Thyroid gland (tissue), 4 donors: Measurements from ENCODE around the gene SDHA. TPM values are rescaled to one million over a fixed set of nuclear protein-coding genes. Genes with fewer than 3 reads are reported as not detected.
"Not testable (repeated sequence)": the region's sequence is repeated elsewhere in the genome, so short reads cannot be mapped to it uniquely, and the experiment has no call there.

Source experiments
- DNase-seq, 2 donors: peaks; one replicate each; pipeline ENCODE4 v3.0.0-alpha.2; 2019
- H3K27ac ChIP-seq, 3 donors: fragments of 200-600 bp; sonication (generic); 1 replicate in 2 of 3; 2 replicates in 1 of 3; pipeline ENCODE4 v1.5.1; 2016 to 2019; ENCODE audit warnings: mild to moderate bottlenecking in 1 of 3, moderate library complexity in 1 of 3
- H3K27me3 ChIP-seq: fragments of 200-600 bp; sonication (generic); one replicate; pipeline ENCODE4 v1.5.1; 2019
- H3K36me3 ChIP-seq, 2 donors: fragments of 200-600 bp; sonication (generic); one replicate each; pipeline ENCODE4 v1.5.1; 2016 to 2019
- H3K4me1 ChIP-seq, 2 donors: fragments of 200-600 bp; sonication (generic); one replicate each; pipeline ENCODE4 v1.5.1; 2017 to 2019
- H3K4me3 ChIP-seq, 3 donors: fragments of 200-600 bp; sonication (generic); replicated peaks in 1 of 3; 1 replicate in 2 of 3; 2 replicates in 1 of 3; pipeline ENCODE4 v1.5.1; 2016; ENCODE audit warnings: mild to moderate bottlenecking in 1 of 3
- H3K9me3 ChIP-seq: fragments of 200-600 bp; sonication (generic); one replicate; pipeline ENCODE4 v1.5.1; 2017
- POLR2A ChIP-seq, 2 donors: fragments of 450-650 bp; IDR thresholded peaks; one replicate each; pipeline ENCODE4 v1.6.1; 2017; ENCODE audit warnings: antibody characterized with exemption in 2 of 2, mild to moderate bottlenecking in 2 of 2, moderate library complexity in 1 of 2
- WGBS, 2 donors: methylation state at CpG; one replicate each; pipeline ENCODE4 v1.1.5; 2017; 5-methylcytosine and 5-hydroxymethylcytosine counted together
- intact Hi-C: fragments of 100-400 bp; cut with DNase I; formaldehyde crosslinking; loops from one replicate; pipeline ENCODE4 v1.15.1; 2023
- total RNA-seq, 4 donors: library from RNA; depleted of rRNA; stranded (reverse); fragments of >200 nt; gene quantifications; one replicate each; pipeline ENCODE4 v1.2.3, GENCODE V29; 2016
- TF ChIP-seq, protein P1 (sequence below), 6 experiments: fragments of 200-600 bp in 3 of 6; fragments of 450-650 bp in 3 of 6; sonication (generic) in 3 of 6; IDR thresholded peaks; one replicate each; pipeline ENCODE4 v1.5.1; 2016 to 2019; ENCODE audit warnings: antibody characterized with exemption in 6 of 6, mild to moderate bottlenecking in 2 of 6, inconsistent platforms in 1 of 6, moderate library complexity in 1 of 6

SDHA gene
- total RNA-seq, 4 donors from 2014 or later: 86.9 to 102 (median 92.2) TPM

DNA sequence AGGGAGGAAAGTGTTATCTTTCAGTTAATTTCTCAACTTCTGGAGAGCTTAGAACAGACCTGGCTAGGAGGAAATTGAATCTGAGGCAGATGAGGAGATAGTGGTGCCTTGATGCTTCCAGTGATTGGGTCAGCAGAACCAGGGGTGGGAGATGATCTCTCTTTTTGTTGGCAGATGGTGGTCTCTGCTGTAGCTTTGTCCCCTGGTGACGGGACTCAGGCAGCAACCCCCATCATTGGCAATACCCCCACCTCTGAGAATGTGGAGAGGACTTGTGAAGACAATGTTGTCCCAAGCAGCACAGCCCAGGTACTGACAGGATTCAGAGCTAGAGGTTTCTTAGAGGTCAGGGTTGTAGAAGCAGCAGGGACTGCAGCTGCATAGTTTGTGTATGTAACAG lies 49.6 kb downstream of the SDHA start:
- Histone ChIP-seq H3K4me3 (no peak overlapping the region), H3K4me1 (peaks cover 12 to 15% of the 10 kb centered on the region in 2 donors), H3K27ac (no peak overlapping the region), H3K27me3 (no peaks in the 10 kb centered on the region), H3K9me3 (no peaks in the 10 kb centered on the region), H3K36me3 (no peaks in the 10 kb centered on the region)
- no peak for TF ChIP-seq POLR2A (IDR thresholded peaks at IDR 0.05)
- TF ChIP-seq, protein P1, sequence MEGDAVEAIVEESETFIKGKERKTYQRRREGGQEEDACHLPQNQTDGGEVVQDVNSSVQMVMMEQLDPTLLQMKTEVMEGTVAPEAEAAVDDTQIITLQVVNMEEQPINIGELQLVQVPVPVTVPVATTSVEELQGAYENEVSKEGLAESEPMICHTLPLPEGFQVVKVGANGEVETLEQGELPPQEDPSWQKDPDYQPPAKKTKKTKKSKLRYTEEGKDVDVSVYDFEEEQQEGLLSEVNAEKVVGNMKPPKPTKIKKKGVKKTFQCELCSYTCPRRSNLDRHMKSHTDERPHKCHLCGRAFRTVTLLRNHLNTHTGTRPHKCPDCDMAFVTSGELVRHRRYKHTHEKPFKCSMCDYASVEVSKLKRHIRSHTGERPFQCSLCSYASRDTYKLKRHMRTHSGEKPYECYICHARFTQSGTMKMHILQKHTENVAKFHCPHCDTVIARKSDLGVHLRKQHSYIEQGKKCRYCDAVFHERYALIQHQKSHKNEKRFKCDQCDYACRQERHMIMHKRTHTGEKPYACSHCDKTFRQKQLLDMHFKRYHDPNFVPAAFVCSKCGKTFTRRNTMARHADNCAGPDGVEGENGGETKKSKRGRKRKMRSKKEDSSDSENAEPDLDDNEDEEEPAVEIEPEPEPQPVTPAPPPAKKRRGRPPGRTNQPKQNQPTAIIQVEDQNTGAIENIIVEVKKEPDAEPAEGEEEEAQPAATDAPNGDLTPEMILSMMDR (IDR thresholded peaks at IDR 0.05): no peak
- intact Hi-C loops: no loop called here
- WGBS, 2 donors: 71 to 87% methylated on average over 1 of the region's 1 CpG
- no peak for DNase-seq

DNA sequence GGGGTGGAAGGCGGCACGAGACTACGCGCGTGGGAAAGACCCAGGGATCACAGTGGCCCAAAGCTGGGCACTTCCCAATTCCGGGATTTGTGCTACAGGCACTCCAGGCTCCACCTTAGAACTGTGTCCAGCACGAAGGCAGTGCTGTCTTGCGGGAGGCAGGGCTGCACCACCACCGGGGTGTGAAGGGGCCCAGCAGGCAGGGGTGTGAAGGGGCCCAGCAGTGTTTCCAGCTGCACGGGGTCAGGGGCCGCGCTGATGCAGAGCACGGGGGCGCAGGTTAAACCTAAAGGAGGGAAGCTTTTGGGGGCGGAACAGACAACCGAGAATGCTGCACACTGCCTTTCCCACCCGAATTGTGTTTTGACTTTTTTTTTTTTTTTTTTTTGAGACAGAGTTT lies 52.2 kb downstream of the SDHA start:
- 62 to 72% methylated on average over 17 of the region's 17 CpGs for WGBS, 2 donors
- intact Hi-C loops: no loop called here
- Histone ChIP-seq H3K4me1 (peaks cover 0 to 7% of the 10 kb centered on the region in 2 donors), H3K27ac (peak overlapping the region in 1 of 3 donors; percentile 81), H3K36me3 (peaks cover 0 to 3% of the 10 kb centered on the region in 2 donors), H3K27me3 (no peaks in the 10 kb centered on the region), H3K9me3 (no peaks in the 10 kb centered on the region), H3K4me3 (no peak overlapping the region)
- DNase-seq: peak in 1 of 2 donors; percentile 13
- TF ChIP-seq POLR2A (IDR thresholded peaks at IDR 0.05): no peak
- TF ChIP-seq, protein P1 (IDR thresholded peaks at IDR 0.05): no peak

DNA sequence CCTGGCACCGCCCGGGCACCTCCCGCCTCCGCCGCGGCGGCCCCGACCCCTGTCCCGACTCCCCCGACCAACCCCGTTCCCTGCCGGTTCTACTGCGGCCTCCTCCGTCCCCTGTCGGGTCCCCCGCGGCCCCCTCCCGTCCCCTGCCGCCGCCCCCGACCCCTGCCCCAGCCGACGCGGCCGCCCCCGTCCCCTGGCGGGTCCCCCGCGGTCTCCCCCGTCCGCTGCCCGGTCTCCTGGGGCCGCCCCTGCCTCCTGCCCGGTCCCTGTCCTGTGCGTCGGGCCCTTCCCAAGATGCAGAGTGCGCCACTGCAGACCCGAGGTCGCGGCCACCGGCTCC lies 53.7 kb downstream of the SDHA start:
- H3K4me3 ChIP-seq: peak overlapping the region; percentile 51 to 94 (median 89)
- DNase-seq, H3K4me1 ChIP-seq, intact Hi-C loops, H3K9me3 ChIP-seq, H3K36me3 ChIP-seq, H3K27me3 ChIP-seq: not testable (repeated sequence)
- H3K27ac ChIP-seq: peak overlapping the region in 2 of 3 donors; percentile 83 to 84
- 4% methylated on average over 5 of the region's 41 CpGs; no CpG with 5 or more reads in 1 of the 2 donors for WGBS, 2 donors

DNA sequence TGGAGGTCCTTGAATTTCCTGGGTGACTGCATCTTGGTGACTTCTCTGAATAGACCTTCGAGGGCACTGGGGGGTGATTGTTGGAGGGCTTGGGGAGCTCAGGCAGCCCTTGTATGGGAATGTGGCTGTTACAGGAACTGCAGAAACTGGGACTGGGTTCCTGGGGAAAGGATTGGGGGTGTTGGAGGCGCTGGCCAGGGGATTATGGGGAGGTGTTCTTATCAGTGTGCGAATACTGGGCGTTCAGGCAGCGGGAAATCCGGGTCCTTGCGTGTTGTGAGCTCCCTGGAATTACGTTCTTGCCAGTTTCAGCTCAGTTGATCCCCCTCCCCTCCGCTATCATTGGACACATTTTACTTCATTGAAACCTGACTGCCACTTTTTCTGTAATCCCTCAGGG lies 55.0 kb downstream of the SDHA start:
- H3K4me1 ChIP-seq, H3K4me3 ChIP-seq, H3K27me3 ChIP-seq, intact Hi-C loops, H3K36me3 ChIP-seq, DNase-seq, H3K27ac ChIP-seq, H3K9me3 ChIP-seq: not testable (repeated sequence)
- whole genome bisulfite sequencing, 2 donors: 68 to 71% methylated on average over 9 of the region's 9 CpGs

DNA sequence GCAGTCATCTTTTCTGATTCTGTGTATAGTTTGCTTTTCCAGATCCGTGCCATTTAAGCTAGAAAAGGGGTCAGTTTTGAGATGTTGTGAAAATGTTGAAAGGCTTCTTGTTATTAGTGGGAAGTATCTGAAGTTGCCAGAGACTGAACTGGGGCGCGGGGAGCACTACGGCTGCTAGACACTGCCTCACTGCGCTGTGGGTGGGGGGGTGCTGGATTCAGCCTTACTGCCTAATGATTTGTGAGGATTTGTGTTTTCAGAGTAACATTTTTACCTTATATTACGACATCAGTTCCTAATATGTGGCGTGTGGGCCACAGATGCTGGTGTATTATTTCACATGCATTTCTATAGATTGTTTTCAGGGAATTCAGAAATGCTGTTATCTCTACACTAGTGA lies 55.4 kb downstream of the SDHA start:
- H3K36me3 ChIP-seq, DNase-seq, H3K9me3 ChIP-seq, H3K4me3 ChIP-seq, H3K4me1 ChIP-seq, H3K27ac ChIP-seq, intact Hi-C loops, H3K27me3 ChIP-seq: not testable (repeated sequence)
- 86 to 90% methylated on average over 7 of the region's 7 CpGs for WGBS, 2 donors

DNA sequence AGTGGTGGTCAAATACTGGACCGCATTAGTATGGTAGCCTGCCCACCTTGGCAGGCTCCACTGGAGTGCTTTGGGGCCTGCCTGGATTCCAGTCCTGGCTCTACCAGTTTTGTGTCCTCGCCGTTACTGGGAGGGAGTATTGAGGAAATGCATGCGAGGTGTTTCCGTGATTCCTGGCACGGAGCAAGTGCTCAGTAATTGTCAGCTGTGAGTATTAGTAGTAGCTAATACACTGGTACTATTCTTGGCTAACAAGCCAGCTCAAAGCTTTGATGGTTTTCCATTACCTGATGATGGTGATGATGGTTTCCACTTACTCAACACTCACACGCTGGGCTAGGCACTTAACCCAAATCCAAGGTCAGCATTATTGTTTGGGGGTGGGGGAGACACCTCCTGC lies 56.2 kb downstream of the SDHA start:
- intact Hi-C loops, H3K9me3 ChIP-seq, H3K27ac ChIP-seq, H3K36me3 ChIP-seq, H3K4me3 ChIP-seq, DNase-seq, H3K4me1 ChIP-seq, H3K27me3 ChIP-seq: not testable (repeated sequence)
- WGBS, 2 donors: 74 to 91% methylated on average over 6 to 7 of the region's 7 CpGs

DNA sequence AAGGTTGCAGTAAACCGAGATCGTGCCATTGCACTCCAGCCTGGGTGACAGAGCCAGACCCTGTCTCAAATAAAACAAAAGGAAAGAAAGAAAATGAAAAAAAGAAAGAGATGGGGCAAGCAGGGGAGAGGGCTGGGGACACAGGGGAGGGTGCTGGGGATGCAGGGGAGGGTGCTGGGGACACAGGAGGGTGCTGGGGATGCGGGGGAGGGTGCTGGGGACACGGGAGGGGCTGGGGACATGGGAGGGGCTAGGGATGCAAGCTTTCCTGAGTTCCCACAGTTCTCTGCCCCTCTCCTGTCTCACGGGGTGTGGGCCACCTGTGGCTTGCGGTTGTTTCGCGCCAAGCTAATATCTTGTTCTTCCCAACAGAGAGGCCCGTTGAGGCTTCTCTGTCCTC lies 60.5 kb downstream of the SDHA start:
- no peak for DNase-seq
- no peaks in the 10 kb centered on the region for H3K4me1 ChIP-seq
- intact Hi-C loops: no loop called here

DNA sequence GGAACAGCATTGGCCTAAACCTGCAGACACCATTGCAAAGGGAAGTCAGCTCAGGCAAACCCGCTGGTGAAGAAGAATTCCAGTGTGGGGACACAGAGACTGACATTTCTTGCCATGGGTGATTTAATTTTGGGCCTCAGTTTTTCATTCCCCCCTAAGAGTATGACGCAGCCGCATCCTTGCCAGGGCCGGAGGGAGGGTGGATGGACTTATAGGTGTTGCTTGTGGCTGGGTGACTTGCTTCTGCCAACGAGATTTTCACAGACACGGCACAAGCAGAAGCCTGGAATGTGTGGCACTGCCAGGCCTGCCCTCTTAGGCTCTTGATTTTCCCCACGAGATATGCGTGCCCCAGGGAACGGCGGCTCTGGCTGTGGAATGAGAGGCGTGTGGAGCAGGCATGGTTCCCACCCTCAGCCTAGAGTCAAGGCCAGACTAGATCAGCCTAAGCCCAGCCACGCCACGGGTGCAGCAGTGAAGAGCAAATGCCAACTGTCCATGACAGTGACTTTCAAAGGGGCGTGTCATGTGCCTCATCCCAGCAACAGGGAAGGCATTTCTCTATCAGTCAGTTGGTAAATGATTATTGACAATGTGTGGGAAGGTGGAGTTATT lies 61.0 kb downstream of the SDHA start:
- H3K4me3 ChIP-seq, intact Hi-C loops, H3K27me3 ChIP-seq, H3K36me3 ChIP-seq, H3K4me1 ChIP-seq, DNase-seq, H3K27ac ChIP-seq, H3K9me3 ChIP-seq: not testable (repeated sequence)
- 80 to 86% methylated on average over 9 to 13 of the region's 14 CpGs for WGBS, 2 donors

More for the DNA sequence above, 60.5 kb downstream of the SDHA start:
- no peak overlapping the region for H3K27ac ChIP-seq
- peaks cover 0 to 3% of the 10 kb centered on the region in 2 donors for H3K36me3 ChIP-seq
- no peaks in the 10 kb centered on the region for H3K9me3 ChIP-seq
- no peaks in the 10 kb centered on the region for H3K27me3 ChIP-seq
- TF ChIP-seq, protein P1 (IDR thresholded peaks at IDR 0.05): no peak
- TF ChIP-seq POLR2A (IDR thresholded peaks at IDR 0.05): no peak
- no peak overlapping the region for H3K4me3 ChIP-seq
- 91 to 92% methylated on average over 9 of the region's 9 CpGs for WGBS, 2 donors
